ENCODE results near the gene SH3GL1.
"Not testable (repeated sequence)": the region's sequence is repeated elsewhere in the genome, so short reads cannot be mapped to it uniquely, and the experiment has no call there.

Gene SH3GL1

DNA sequence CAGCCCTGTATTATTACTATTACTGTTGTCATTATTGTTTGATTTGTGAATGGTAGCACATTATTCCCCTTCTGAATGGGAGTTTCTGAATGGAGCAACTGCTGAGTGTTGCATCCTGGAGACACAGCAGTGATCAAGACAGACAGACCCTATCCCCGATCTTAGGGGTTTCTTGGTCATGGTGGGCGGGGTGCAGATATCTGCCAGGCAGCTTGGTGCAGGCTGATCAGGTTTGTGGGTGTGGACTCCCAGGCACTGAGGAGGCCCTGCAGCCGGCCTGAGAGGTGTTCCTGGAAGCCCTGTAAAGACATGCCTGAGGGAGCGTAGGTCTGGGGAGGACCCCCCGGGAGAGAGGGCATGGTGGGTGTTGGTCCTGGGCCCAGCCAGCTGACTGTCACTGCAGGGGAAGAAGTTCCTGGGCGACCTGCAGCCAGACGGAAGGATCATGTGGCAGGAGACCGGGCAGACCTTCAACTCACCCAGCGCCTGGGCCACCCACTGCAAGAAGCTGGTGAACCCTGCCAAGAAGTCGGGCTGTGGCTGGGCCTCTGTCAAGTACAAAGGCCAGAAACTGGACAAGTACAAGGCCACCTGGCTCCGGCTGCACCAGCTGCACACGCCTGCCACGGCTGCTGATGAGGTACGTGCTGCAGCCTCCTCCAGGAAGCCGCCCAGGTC is 54.9 kb downstream of the SH3GL1 start:
- no peak overlapping the region for H3K9ac ChIP-seq (ENCODE audit: low read length)
- no peaks in the 10 kb centered on the region for H3K36me3 ChIP-seq (ENCODE audit: control insufficient read depth, insufficient read depth, low read length, severe bottlenecking)
- no peaks in the 10 kb centered on the region for H3K9me3 ChIP-seq (ENCODE audit: control insufficient read depth, low read length)
- DNase-seq (ENCODE audit: low read depth), result no peak
- no peaks in the 10 kb centered on the region for H3K27me3 ChIP-seq (replicated peaks; ENCODE audit: control insufficient read depth, insufficient read depth, low read length)
- peaks cover 11% of the 10 kb centered on the region for H3K4me1 ChIP-seq (ENCODE audit: control insufficient read depth, insufficient read depth, low read length)
- H3K4me3 ChIP-seq (ENCODE audit: low read length), result no peak overlapping the region

DNA sequence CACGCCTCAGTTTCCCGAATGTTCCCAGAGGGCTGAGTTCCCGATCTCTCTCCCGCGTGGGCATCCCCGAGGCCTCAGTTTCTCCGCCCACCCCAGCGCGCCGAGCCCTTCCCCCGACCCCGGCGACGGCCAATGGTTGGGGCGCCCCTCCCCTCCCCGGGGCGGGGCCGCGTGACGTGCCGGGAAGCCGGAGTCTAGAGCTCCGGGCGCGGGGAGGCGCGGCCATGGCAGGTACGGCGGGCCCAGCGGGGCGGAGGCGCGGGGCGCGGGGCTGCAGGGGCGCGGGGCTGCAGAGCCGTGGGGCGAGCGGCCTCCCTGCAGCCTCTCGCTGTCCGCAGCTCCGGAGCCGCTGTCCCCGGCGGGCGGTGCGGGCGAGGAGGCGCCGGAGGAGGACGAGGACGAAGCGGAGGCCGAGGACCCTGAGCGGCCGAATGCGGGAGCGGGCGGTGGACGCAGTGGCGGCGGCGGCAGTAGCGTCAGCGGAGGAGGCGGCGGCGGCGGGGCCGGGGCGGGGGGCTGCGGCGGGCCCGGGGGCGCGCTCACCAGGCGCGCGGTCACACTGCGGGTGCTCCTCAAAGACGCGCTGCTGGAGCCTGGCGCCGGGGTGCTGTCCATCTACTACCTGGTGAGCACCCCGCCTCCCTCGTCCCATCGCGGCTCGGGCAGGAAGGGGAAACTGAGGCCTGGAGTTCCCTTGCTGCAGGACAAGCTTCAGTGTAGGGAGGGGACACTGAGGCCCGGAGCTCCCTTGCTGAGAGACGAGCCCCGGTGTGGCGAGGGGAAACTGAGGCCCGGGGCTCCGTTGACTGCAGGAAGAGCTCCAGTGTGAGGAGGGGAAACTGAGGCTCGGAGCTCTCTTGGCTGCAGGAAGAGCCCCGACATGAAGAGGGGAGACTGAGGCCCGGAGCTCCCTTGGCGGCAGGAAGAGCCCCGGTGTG is 56.7 kb downstream of the SH3GL1 start, which contains the start of gene MPND:
TSS of gene MPND (plus strand) at position 193 of the 938 bp plus-strand sequence. CDS start at position 225, 32 bp downstream.
- Histone ChIP-seq H3K9me3 (ENCODE audit: control insufficient read depth, low read length) (no peaks in the 10 kb centered on the region), H3K4me3 (ENCODE audit: low read length) (peak within 1 kb of the TSS; percentile 97), H3K36me3 (ENCODE audit: control insufficient read depth, insufficient read depth, low read length, severe bottlenecking) (no peaks in the 10 kb centered on the region), H3K9ac (ENCODE audit: low read length) (peak within 1 kb of the TSS; percentile 87), H3K27me3 (replicated peaks; ENCODE audit: control insufficient read depth, insufficient read depth, low read length) (no peaks in the 10 kb centered on the region), H3K4me1 (ENCODE audit: control insufficient read depth, insufficient read depth, low read length) (peaks cover 11% of the 10 kb centered on the region)
- DNase-seq (ENCODE audit: low read depth), result peak; percentile 96

DNA sequence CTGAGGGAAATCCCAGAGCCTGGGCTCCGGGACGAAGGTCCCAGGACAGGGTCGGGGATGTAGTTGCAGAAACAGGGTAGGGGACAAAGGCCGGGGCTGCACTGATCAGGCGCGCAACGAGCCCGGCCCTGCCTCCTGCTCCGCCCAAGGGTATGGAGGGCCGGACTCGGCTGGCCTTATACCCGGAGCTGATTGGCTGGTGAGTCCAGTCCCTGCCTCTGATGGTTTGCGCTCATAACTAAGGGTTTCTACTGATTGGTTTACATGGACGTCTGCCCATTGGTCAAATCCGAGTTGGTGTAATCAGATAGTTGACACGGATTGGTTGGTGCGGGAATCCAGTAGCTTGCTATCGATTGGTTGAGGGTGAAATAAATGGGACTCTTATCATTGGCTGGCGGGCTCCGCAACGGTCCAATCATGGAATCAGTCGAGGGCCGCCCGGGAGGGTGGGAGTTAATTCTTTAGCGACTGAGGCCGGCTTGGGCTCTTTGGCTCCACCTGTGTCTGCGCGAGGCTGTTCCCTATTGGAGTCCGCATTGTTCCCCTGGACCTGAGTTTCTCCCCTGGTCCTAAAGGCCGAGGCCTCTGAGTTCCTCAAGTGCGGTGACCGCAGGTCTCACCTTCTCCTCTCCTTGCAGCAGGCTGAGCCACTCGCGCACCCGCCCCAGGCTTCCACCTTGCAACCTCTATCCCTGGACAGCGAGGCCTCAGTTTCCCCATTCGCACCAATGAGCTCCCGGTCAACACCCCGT is 57.6 kb downstream of the SH3GL1 start:
- Histone ChIP-seq H3K9ac (ENCODE audit: low read length) (peak overlapping the region; percentile 87), H3K4me3 (ENCODE audit: low read length) (peak overlapping the region; percentile 97), H3K27me3 (replicated peaks; ENCODE audit: control insufficient read depth, insufficient read depth, low read length) (no peaks in the 10 kb centered on the region), H3K9me3 (ENCODE audit: control insufficient read depth, low read length) (no peaks in the 10 kb centered on the region), H3K4me1 (ENCODE audit: control insufficient read depth, insufficient read depth, low read length) (peaks cover 15% of the 10 kb centered on the region), H3K36me3 (ENCODE audit: control insufficient read depth, insufficient read depth, low read length, severe bottlenecking) (no peaks in the 10 kb centered on the region)
- DNase-seq (ENCODE audit: low read depth), result peak; percentile 100

DNA sequence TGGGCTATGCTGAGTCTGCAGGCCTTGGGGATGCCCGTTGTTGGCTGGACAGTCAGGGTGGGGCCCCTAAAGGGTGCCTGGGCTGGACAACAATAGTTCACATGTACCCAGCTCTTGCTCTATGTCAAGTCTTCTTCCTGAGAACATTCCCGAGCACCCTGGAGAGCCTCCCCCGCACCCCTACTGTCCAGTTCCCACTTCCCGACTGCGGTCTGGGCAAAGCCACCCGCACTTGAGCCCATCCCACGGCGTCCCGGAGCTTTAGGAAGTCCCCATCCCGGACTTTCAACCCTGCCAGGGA is 58.1 kb downstream of the SH3GL1 start:
- Histone ChIP-seq H3K4me3 (ENCODE audit: low read length) (peak overlapping the region; percentile 83), H3K36me3 (ENCODE audit: control insufficient read depth, insufficient read depth, low read length, severe bottlenecking) (no peaks in the 10 kb centered on the region), H3K9me3 (ENCODE audit: control insufficient read depth, low read length) (no peaks in the 10 kb centered on the region), H3K27me3 (replicated peaks; ENCODE audit: control insufficient read depth, insufficient read depth, low read length) (no peaks in the 10 kb centered on the region), H3K4me1 (ENCODE audit: control insufficient read depth, insufficient read depth, low read length) (peaks cover 16% of the 10 kb centered on the region), H3K9ac (ENCODE audit: low read length) (peak overlapping the region; percentile 87)
- no peak for DNase-seq (ENCODE audit: low read depth)

DNA sequence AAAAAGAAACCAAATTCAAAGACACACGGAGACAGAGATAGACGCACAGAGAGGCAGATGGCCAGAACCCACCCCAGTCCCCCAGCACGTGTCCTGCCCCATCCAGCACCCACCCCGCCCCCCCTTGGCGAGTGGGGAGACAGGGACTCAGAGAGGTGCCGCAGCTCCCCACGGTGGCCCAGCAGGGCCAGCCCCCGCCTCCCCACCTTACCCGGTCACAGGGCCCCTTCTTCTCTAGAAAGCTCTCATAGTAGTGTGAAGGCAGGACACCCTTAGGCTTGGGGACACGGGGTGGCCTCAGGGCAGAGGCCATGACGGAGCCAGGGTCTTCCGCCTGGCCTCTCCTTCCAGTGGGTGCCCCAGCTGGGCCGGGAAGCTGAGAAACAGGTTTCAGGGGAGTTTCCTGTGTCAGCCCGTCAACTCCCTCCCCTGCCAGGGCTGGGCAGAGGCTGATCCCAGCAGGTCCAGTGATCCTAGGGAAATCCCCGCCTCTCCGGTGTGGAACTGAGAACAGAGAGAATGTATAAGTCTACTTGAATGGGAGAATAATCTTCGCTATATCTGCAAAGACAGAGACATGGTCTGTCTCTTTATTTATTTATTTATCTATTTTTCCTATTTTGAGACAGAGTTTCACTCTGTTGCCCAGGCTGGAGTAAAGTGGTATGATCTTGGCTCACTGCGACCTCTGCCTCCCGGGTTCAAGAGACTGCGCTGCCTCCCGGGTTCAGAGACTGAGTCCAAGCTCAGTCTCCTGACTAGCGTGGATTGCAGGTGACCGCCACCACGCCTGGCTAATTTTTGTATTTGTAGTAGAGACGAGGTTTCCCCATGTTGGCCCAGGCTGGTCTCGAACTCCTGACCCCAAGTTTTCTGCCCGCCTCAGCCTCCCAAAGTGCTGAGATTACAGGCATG is 61.6 kb downstream of the SH3GL1 start, which contains the start of gene STAP2:
TSS of gene STAP2 (minus strand) at position 387 of the 915 bp plus-strand sequence. CDS start at position 313, 74 bp downstream.
- no peak for DNase-seq (ENCODE audit: low read depth)
- no peaks in the 10 kb centered on the region for H3K27me3 ChIP-seq (replicated peaks; ENCODE audit: control insufficient read depth, insufficient read depth, low read length)
- H3K4me3 ChIP-seq (ENCODE audit: low read length), result peak within 1 kb of the TSS; percentile 81
- peak within 1 kb of the TSS; percentile 83 for H3K9ac ChIP-seq (ENCODE audit: low read length)
- no peaks in the 10 kb centered on the region for H3K36me3 ChIP-seq (ENCODE audit: control insufficient read depth, insufficient read depth, low read length, severe bottlenecking)
- peaks cover 10% of the 10 kb centered on the region for H3K4me1 ChIP-seq (ENCODE audit: control insufficient read depth, insufficient read depth, low read length)
- no peaks in the 10 kb centered on the region for H3K9me3 ChIP-seq (ENCODE audit: control insufficient read depth, low read length)

DNA sequence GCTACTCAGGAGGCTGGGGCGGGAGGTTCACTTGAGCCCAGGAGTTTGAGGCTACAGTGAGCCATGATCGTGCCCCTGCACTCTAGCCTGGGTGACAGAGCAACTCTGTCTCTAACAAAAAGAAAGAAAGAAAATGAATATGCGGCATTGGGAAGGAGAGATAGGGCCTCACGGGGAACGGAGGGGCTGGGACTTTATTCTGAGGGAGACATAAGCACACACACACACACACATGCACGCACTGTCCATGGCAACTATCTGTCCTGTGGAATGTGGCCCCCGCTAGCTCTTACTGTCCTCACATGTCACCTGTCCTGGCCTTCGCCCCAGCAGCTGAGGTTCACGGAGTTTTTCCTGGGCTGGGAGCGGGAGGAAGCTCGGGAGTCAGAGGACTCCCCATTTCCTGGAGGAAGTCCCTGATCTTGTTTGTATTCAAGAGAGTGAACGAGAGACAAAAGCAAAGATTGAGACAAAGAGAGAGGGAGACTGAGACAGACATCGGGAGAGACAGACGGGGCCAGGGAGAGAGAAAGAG is 62.4 kb downstream of the SH3GL1 start:
- Histone ChIP-seq H3K4me1 (ENCODE audit: control insufficient read depth, insufficient read depth, low read length) (peaks cover 10% of the 10 kb centered on the region), H3K36me3 (ENCODE audit: control insufficient read depth, insufficient read depth, low read length, severe bottlenecking) (no peaks in the 10 kb centered on the region), H3K27me3 (replicated peaks; ENCODE audit: control insufficient read depth, insufficient read depth, low read length) (no peaks in the 10 kb centered on the region), H3K9ac (ENCODE audit: low read length) (peak overlapping the region; percentile 83), H3K9me3 (ENCODE audit: control insufficient read depth, low read length) (no peaks in the 10 kb centered on the region), H3K4me3 (ENCODE audit: low read length) (peak overlapping the region; percentile 81)
- peak; percentile 8 for DNase-seq (ENCODE audit: low read depth)

DNA sequence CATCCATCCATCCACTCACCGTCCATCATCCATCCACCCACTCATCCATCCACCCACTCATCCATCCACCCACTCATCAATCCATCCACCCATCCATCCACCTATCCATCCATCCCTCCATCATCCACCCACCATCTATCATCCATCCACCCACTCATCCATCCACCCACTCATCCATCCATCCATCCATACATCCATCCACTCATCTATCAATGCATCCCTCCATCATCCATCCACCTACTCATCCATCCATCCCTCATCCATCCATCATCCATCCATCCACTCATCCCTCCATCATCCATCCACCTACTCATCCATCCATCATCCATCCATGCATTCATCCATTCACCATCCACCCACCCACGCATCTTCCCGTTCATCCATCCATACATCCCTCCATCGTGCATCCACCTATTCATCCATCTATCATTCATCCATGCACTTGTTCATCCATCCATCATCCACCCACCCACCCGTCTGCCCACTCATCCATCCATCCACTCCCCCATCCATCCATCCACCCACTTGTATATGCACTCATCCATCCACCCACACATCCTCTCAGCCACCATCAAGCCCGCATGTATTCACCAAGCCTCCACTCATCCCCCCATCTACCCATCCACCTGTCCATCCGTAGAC is 65.3 kb downstream of the SH3GL1 start:
- no peak overlapping the region for H3K9ac ChIP-seq (ENCODE audit: low read length)
- DNase-seq (ENCODE audit: low read depth), result no peak
- H3K4me1 ChIP-seq (ENCODE audit: control insufficient read depth, insufficient read depth, low read length), result peaks cover 5% of the 10 kb centered on the region
- no peaks in the 10 kb centered on the region for H3K27me3 ChIP-seq (replicated peaks; ENCODE audit: control insufficient read depth, insufficient read depth, low read length)
- no peak overlapping the region for H3K4me3 ChIP-seq (ENCODE audit: low read length)
- H3K36me3 ChIP-seq (ENCODE audit: control insufficient read depth, insufficient read depth, low read length, severe bottlenecking), result no peaks in the 10 kb centered on the region
- no peaks in the 10 kb centered on the region for H3K9me3 ChIP-seq (ENCODE audit: control insufficient read depth, low read length)

DNA sequence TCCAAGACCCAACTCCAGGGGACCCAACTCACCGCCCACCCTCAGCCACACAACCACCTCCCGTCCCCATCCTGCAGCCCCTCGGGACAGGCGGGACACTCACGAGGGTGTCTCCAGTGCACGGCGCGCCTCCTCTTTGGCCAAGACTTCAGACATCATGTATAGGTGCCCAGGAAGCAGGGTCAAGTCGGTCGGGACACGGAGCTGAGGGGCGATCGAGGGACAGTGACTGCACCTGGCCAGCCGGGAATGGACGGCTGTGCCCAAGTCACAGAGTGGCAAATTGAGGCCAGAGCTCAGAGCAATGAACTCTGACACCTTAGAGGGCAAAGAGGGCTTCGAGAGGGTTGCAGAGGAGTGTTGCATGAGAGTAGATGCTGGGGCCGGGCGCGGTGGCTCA is 70.5 kb downstream of the SH3GL1 start:
- Histone ChIP-seq H3K4me1 (ENCODE audit: control insufficient read depth, insufficient read depth, low read length) (no peaks in the 10 kb centered on the region), H3K9me3 (ENCODE audit: control insufficient read depth, low read length) (no peaks in the 10 kb centered on the region), H3K9ac (ENCODE audit: low read length) (no peak overlapping the region), H3K36me3 (ENCODE audit: control insufficient read depth, insufficient read depth, low read length, severe bottlenecking) (no peaks in the 10 kb centered on the region), H3K27me3 (replicated peaks; ENCODE audit: control insufficient read depth, insufficient read depth, low read length) (peaks cover 20% of the 10 kb centered on the region), H3K4me3 (ENCODE audit: low read length) (no peak overlapping the region)
- no peak for DNase-seq (ENCODE audit: low read depth)

DNA sequence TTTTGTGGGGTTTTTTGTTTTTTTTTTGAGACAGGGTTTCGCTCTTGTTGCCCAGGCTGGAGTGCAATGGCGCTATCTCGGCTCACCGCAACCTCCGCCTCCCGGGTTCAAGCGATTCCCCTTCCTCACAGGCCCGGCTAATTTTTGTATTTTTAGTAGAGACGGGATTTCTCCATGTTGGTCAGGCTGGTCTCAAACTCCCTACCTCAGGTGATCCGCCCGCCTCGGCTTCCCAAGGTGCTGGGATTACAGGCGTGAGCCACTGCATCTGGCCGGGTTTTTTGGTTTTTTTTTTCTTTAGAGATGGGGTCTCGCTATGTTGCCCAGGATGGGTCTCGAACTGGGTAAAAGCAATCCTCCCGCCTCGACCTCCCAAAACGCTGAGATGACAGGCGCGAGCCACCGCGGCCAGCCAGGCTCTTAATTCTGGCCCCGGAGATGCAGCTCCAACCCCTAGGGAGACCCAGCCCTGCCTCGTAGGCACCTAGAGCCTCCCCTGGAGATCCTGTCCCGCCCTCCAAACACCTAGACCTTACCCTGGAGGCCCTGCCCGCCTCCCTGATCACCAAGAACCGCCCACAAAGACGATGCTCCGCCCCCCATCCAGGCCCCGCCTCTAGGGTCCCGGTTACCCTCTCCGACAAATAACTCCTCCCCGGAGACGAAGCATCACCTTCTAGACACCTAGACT is 71.2 kb downstream of the SH3GL1 start:
- H3K4me1 ChIP-seq (ENCODE audit: control insufficient read depth, insufficient read depth, low read length); H3K9ac ChIP-seq (ENCODE audit: low read length); H3K9me3 ChIP-seq (ENCODE audit: control insufficient read depth, low read length); DNase-seq (ENCODE audit: low read depth); H3K36me3 ChIP-seq (ENCODE audit: control insufficient read depth, insufficient read depth, low read length, severe bottlenecking): not testable (repeated sequence)
- H3K27me3 ChIP-seq (replicated peaks; ENCODE audit: control insufficient read depth, insufficient read depth, low read length), result peaks cover 20% of the 10 kb centered on the region
- peak overlapping the region; percentile 66 for H3K4me3 ChIP-seq (ENCODE audit: low read length)
